Fibroblast of skin of left quadriceps (primary cell): ENCODE data around the gene PLIN3.
"Not testable (repeated sequence)": the region's sequence is repeated elsewhere in the genome, so short reads cannot be mapped to it uniquely, and the experiment has no call there.

ENCODE experiments used
- DNase-seq, 2 experiments: peaks; one replicate each; pipeline ENCODE4 v3.0.0-alpha.2; 2013; ENCODE audit warnings: low read depth in 2 of 2

PLIN3 gene

GRCh38 chr19:4867534-4868285 lies at the start of gene PLIN3:
TSS of gene PLIN3 (minus strand) at chr19:4867667. CDS start at chr19:4861394, 6,273 bp downstream.
- peak; percentile 90 for DNase-seq

GRCh38 chr19:4916292-4917082 lies 49.0 kb upstream of the PLIN3 start:
- no peak for DNase-seq

- DNase-seq: peak; percentile 46 to 55
Measured at GRCh38 chr19:4914736-4915501, 47.5 kb upstream of the PLIN3 start.

GRCh38 chr19:4913996-4914735 lies 46.7 kb upstream of the PLIN3 start:
- no peak for DNase-seq

- DNase-seq: peak; percentile 100
Measured at GRCh38 chr19:4911786-4912672, 44.6 kb upstream of the PLIN3 start.

- no peak for DNase-seq
Measured at GRCh38 chr19:4911314-4911713, 43.8 kb upstream of the PLIN3 start.

GRCh38 chr19:4910594-4911281 lies 43.3 kb upstream of the PLIN3 start:
- peak; percentile 63 to 64 for DNase-seq

- peak; percentile 81 to 82 for DNase-seq
Measured at GRCh38 chr19:4909897-4910593, 42.6 kb upstream of the PLIN3 start.

- DNase-seq: no peak
Measured at GRCh38 chr19:4909156-4909896, 41.9 kb upstream of the PLIN3 start, which contains the start of gene UHRF1. TSS of gene UHRF1 (plus strand) at chr19:4909501. CDS start at chr19:4910886, 1,385 bp downstream.

- DNase-seq: no peak
Measured at GRCh38 chr19:4908781-4909155, 41.3 kb upstream of the PLIN3 start.

GRCh38 chr19:4908360-4908759 lies 40.9 kb upstream of the PLIN3 start:
- DNase-seq: no peak

- no peak for DNase-seq
Measured at GRCh38 chr19:4906963-4907362, 39.5 kb upstream of the PLIN3 start.

GRCh38 chr19:4904481-4904880 lies 37.0 kb upstream of the PLIN3 start:
- no peak for DNase-seq

- DNase-seq: no peak
Measured at GRCh38 chr19:4902796-4903195, 35.3 kb upstream of the PLIN3 start, which contains the start of gene ARRDC5. TSS of gene ARRDC5 (minus strand) at chr19:4902896. CDS start at chr19:4902825, 71 bp downstream.

GRCh38 chr19:4900879-4901278 lies 33.4 kb upstream of the PLIN3 start:
- not testable (repeated sequence) for DNase-seq

GRCh38 chr19:4897146-4897545 lies 29.7 kb upstream of the PLIN3 start:
- DNase-seq: no peak

- no peak for DNase-seq
Measured at GRCh38 chr19:4896372-4896771, 28.9 kb upstream of the PLIN3 start.

- DNase-seq: not testable (repeated sequence)
Measured at GRCh38 chr19:4892962-4893361, 25.5 kb upstream of the PLIN3 start.
